GM18873 (cell line): ENCODE data around the gene STK32C.
"Not testable (repeated sequence)": the region's sequence is repeated elsewhere in the genome, so short reads cannot be mapped to it uniquely, and the experiment has no call there.

Source experiments
- ATAC-seq: cut with Tn5 transposase; IDR thresholded peaks from one replicate; pipeline ENCODE4 v1.9.1; 2021; ENCODE audit warnings: mild to moderate bottlenecking, moderate library complexity, moderate number of reproducible peaks; ENCODE audit not compliant: unreplicated experiment, low FRiP score

The STK32C gene

DNA sequence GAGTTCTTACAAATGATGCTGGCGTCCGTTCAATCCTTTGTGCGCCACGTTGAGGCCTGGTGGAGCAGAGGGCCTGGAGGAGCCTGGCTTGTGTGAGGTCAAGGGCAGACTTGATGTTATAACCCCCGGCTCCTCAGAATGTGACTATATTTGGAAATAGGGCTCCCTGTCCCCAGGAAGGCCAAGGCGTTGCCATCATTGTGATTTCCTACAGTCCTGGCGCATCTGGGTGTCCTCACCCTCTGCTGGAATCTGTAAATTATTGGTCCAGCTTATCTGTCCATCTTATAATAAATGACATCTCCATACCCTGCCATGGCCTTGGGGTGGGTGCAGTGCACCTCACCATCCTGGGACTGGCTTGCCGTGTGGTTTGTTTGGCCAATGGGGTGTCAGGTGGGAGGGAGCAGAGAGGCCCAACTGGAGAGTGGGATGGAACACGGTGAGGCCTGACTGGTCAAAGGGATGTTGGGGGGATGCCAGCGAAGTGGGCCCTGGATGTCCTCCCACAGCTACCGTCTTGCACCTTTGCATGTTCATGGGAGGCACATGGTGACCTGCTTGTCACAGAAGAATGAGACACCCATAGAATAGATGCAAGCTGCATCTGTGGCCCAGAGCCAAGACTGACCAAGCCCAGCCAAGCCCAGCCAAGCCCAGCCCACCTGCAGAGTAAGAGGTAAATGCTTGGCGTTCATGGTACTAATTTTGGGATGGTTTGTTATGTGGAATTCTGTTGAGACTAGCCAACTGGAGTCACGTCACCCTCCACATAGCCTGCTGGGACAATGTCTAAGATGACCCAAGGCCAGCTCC lies 13.1 kb upstream of the STK32C start:
- ATAC-seq: no peak

DNA sequence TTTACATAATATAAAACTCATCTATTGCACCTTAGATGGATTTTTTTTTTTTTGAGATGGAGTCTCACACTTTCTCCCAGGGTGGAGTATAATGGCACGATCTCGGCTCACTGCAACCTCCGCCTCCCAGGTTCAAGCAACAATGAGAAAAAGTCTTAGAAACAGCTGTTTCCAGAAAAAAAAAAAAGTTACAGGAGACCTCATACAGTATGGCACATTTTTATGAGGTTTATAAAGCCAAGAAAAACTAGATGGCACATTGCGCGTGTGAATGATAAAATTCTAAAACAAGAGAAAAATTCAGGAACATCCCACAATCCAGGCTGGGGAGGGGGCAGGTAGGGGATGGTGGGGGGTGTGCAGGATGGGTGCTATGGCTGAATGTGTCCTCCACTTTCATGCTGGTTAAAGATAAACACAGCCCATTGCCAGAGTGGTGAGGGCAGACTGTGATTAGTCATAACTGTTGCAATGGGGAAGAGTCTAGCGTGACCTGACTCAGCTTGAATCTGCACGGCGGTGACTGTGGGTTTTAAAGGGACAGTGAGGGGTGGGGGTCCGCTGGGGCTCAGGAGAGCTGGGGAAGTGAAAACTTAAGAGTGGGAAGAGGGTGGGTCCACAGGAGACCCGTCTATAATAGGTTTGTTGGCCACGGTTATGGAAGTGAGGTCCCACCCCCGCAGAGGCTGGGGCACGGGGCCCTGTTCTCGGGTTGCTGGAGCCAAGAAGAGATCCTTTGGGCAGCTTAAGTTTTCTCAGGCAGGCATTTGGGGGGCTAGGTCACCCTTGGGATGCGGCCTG lies 12.3 kb upstream of the STK32C start:
- ATAC-seq: peak; percentile 98

DNA sequence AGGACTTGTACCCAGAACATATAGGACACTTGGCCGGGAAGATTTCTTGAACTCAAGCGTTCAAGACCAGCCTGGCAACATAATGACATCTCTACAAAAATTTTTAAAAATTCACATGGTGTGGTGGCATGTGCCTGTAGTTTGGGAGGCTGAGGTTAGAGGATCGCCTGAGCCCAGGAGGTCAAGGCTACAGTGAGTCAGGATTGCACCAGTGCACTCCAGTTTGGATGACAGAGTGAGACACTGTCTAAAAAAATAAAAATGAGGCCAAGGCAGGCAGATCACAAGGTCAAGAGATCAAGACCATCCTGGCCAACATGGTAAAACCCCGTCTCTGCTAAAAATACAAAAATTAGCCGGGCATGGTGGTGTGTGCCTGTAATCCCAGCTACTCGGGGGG lies 9.7 kb upstream of the STK32C start:
- ATAC-seq: not testable (repeated sequence)

DNA sequence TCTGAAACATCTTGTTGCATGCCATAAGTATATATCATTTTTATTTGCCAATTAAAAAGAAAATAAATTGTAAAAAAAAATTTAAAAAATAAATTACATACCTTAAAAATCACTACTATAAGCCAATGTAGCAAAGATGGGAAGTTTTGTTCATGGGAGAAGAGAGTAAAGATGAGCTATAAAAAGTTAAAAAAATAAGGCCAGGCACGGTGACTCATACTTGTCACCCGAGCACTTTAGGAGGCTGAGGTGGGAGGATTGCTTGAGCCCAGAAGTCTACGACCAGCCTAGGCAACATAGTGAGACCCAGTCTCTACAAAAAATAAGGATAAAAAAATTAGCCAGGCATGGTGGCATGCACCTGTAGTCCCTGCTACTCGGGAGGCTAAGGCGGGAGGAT lies 8.4 kb upstream of the STK32C start:
- no peak for ATAC-seq

DNA sequence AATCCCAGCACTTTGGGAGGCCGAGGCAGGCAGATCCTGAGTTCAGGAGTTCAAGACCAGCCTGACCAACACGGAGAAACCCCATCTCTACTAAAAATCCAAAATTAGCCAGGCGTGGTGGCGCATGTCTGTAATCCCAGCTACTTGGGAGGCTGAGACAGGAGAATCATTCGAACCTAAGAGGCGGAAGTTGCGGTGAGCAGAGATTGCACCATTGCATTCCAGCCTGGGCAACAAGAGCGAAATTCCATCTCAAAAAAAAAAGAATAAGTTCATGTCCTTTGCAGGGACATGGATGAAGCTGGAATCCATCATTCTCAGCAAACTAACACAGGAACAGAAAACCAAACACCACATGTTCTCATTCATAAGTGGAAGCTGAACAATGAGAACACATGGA lies 7.1 kb upstream of the STK32C start:
- not testable (repeated sequence) for ATAC-seq

DNA sequence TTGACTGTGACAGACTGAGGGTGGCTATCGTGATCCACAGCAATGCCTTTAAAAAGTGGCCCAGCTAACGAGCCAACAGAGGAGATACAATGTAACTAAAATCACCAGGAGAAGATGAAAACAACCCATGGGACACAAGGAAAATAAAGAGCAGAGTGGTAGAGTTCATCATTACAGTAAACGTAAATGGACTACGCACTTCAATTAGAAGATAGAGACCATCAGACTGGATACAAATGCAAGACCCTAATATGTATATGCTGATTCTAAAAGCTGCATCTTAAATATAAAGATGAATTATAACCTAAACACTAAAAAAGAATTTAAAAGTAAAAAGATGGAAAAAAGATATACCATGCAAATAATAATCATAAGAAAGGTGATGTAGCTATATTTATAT lies 6.6 kb upstream of the STK32C start:
- no peak for ATAC-seq

DNA sequence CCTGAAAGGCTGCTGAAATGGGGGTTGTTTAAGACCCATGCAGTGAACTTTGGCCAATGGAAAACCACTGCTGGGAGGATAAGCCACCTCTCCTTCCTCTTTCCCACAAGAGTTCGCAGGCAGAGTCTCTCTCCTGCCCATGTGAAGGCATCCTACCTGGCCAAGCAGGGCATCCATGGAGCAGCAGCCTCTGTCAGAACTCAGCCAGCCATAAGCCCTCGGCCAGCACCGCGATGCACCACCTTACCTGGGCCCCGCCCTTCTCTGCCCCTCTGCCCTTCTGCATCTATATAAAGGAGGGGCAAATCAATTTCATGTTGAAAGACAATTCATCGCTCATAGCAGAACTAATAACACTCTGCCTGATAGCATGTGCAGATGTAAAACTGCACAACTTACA lies 6.1 kb upstream of the STK32C start:
- ATAC-seq: no peak

DNA sequence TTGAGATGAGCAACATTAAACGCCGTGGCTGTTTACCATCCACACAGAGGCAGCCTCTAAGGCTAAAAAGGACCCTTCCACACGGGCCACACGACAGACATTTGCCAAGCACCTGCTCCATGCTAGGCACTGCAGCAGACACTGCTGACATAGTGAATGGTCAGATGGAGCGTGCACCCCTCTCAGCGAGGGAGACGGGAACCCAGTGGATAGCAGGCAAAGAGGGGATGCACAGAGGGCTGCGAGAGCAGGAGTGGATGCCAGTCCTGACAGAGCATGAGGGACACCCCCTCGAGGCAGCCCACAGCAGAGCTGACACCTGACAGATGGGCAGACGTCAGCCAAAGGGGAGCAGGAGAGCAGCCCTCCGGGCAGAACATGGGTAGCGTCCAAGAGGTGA lies 5.6 kb upstream of the STK32C start:
- no peak for ATAC-seq

DNA sequence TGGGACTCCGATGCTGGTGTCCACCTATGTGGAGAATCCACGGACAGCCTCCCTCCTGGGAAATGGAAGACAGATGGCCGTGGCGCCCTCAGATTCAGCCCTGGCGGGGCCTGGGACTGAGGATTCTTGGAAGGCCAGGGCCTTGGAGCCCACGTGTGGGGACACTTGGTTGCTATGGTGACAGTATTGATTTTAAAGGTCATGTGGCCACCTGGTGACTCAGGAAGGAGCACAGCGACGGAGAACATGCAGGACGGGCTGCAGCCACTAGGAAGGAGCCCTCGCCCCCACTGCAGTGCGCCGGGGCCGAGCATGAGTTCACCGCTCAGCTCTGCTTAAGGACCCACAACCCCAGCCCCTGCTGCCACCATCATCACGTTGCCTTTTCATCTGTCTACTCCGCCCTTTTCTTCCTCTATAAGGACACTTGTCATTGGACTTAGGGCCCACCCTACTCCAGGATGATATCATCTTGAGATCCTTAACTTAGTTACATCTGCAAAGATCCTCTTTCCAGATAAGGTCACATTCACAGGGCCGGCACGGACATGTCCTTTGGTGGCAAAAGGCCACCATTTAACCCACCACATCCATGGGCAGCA lies 3.7 kb upstream of the STK32C start:
- no peak for ATAC-seq

DNA sequence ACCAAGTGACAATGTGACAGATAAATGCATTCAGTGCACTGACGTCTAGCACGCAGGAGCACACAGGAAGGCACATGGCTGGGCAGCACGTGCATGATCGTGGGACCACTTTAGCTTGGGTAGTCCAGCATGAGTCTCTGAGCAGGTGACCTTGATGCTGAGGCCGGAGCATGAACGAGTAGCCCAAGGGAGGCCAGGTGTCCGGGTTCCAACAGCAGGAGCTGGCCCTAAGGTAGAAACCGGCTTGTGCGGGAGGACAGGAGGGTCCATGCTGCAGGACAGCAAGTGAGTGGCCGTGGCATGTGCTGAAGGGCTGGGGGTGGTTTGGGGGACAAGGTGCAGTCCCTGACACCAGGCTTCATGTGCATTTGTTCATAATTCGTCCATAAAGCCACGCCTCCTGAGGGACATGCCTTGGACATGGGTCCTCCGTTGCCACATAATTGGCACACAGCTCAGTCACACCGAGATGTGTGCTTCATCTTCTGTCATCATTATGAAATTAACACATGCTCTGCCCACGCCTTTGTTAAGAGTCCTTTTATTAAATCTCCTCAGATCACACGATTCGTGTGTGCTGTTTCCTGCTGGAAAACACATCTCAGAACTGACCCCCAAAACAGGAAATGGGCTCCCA lies 3.1 kb upstream of the STK32C start:
- ATAC-seq: no peak

DNA sequence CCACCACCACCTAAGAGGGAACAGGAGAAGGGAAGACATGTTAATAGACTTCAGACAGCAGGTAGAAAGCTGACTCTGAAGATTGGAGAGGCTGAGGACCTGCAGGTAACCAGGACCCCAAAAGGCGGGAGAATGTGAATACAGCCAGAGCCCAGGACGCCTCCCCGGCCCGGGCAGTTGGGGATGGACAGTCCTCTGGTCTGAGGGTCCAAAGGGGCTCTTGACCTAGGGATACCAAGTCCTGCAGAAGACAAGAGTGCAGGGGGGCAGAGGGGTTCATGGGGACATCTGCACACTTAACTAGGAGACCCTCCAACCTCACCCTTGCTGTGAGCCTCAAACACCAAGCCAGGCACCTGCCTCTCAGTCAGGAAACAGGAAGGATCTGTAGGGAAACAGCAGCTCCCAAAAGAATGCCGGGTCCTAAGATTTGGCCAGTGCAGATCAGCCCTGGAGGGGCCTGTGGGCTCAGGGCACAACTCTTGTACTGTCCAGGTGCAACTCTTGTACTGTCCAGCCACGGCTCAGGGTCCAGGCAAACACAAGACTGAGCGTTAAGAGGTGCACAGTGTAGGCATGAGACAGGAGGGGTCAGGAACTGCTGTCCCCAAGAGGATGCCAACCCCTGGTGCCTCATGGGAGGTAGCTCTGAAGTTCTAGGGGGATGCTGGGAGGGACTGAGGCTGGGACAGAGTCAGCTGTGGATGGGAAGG lies 2.3 kb upstream of the STK32C start:
- no peak for ATAC-seq

DNA sequence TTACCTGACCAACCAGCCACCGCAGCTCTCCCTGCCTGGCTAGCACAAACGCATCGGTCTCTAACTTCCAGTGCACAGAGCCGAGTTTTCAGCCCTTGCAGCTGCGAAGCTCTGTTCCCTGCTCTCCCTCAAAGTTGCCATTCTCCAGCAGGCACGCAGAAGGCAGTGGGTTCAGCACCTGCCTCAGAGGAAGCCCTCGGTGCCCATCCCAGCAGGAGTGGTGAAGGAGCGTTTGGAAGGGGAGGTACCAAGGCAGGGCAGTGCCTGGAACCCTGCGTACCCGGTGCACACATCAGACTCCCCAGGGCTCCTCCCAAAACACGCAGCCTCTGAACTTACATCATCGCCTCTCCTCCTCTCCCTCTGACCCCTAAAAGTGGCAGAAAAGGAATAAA lies 1.7 kb upstream of the STK32C start:
- ATAC-seq: no peak

DNA sequence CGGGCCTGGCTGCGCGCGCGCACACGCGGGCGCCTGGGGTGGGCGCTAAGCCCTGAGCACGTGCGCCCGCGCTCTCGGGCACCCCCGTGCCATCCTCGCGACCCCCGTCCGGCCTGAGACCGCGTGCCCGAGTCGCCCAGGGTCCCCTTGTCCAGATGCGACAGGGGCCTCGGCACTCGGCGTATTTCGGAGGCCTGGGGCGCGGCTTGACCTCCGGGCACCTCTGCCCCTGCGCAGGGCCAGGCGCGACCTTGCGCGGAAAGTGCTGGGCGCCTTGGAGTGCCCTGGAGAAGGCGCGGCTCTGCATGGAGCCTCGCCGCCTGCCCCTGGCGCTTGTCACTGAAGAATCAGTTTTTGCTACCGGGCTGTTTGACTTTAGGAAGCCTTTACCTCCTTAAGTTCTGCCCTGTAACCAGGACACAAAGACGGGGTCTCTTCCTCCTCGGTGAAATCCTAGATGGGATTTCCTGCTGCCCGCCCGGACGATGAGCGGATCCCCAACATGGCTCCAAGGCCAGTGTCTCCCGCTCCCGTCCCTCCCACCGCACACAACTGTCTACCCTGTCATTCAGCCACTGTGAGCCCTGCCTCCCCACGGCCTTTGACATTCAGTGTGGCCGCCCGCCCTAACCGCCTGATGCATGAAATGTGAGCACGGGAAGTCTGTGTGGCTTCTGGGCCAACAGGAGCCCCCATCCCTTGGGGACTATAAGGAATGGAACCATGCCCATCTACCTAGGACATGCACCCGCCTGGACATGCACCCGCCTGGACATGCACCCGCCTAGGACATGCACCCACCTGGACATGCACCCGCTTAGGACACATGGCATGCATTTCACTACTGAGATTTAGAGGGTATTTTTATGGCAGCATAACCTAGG lies 1.1 kb upstream of the STK32C start:
- ATAC-seq: no peak

DNA sequence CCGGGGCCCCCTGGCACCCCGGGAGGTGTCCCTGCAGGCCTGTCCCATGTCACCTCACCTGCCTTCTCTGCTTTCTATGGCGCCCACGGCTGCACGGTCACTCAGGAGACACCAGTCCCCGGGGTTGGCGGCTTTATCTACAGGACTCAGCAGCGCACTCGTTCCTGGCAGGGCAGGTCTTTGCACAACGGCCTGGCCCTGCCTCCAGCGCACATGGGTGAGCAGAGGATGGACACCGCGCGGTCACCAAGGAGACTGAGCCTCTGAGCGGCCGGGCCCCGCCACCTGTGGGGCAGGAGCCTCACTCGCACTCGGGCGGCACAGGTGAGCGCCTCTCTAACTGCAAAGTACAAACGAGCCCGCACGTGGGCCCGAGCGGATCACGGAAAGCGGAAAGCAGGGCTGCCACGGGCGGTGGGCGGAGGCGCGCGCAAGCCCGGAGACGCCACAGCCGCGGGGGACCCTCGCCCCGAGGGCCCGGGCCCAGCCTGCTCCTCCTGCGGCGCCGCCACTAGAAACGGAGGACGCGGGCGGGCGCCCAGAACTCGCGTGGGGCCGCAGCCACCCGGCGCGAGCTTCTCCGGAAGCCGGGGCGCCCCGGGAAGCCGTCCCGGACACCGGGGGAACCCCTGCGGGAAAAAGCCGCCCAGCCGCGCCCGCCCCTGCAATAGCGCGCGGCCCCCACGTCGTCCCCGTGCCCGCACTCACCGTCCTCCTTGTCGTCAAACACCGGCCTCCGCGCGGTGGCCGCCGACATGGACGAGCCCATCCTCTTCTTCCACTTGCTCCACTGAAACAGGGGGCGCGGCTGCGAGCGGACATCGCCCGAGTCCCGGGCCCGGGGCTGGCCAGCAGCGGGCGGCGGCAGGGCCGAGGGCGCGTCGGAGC lies 642 bp downstream of the STK32C start:
- ATAC-seq: peak; percentile 24

DNA sequence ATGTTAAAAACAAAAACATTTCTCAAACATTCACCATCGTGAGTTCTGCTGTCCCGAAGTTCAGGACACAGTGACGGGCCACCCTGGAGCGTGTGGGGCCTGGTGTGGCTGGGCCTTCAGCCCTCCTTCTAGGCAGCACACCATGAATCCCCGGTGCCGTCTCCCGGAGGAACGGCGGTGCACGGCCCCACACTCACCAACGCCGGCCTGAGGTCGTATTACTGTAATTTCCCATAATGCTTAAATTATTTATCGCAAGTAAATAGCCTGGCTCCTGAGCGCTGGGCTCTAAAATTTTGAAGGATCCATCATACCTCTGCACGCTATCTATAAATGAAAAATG lies 1.4 kb downstream of the STK32C start:
- ATAC-seq: no peak

DNA sequence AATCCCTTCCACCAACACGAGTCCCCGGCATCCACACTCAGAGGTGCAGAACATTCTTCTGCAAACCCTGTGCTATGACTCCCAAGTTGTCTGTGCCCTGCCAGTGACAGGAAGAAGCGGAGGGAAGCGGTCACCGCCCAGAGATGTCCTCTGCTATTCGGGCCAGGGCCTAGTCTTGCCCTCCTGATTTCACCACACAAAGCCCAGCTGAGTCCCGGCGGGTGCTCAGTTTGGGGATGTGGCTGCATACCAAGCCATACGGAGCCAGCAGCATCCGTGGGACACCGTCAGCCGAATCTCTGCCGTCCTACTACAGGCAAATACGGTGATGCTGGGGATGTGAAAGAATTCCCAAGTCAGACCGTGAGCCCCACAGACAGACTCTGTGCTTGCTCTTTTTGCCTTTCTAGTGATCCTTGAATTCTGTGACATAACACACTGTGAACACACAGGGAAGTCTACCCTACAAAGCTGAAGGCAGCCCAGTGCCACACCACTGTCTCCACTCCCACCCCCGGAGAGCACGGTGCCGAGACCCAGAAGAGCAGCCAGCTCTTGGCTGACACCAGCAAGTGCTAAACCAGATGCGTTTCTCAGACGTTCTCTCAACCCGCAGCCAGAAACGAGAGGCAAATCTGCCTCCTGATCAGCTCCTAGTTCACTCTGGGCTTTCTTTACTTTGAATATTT lies 2.0 kb downstream of the STK32C start:
- ATAC-seq: no peak

DNA sequence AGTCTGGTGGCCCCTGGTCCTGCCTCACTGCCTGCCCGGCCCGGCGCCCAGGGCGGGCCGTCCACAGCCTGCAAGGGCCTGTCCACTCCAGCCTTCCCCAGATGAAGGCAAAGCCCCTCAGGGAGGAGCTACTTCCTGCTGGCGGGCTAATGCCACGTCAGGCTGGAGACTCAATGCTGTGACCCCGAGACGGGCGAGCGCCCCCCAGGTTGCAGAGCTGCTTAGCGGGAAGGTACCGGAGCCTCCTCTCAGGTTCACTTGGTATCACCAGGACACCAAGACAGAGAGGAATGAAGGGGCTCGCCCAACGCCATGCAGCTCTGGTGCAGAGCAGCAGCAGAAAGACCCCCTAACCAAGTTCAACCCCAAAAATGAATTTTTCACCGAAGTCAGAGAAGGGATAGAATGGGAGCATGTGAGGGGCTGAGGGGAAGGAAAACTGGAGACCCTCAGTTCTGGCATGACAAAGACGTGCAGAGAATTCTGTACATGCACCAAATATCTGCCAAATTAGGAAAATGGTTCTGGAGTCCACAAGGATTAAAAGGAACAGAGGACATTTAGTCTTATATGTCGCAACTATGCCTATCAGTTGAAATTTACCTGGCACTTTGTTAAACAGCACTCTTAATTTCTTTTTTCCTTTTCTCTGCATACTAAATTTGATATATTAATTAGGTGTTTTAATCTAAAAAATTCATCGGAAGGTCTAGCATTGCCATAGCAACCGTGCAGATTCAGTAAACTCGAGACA lies 2.8 kb downstream of the STK32C start:
- ATAC-seq: no peak
